ENCODE measurements around the gene TAF1B. TPM values are rescaled to one million over a fixed set of nuclear protein-coding genes. Genes with fewer than 3 reads are reported as not detected.

Gene TAF1B
- total RNA-seq, 1 experiment from 2014 or later = 29.9 TPM

DNA sequence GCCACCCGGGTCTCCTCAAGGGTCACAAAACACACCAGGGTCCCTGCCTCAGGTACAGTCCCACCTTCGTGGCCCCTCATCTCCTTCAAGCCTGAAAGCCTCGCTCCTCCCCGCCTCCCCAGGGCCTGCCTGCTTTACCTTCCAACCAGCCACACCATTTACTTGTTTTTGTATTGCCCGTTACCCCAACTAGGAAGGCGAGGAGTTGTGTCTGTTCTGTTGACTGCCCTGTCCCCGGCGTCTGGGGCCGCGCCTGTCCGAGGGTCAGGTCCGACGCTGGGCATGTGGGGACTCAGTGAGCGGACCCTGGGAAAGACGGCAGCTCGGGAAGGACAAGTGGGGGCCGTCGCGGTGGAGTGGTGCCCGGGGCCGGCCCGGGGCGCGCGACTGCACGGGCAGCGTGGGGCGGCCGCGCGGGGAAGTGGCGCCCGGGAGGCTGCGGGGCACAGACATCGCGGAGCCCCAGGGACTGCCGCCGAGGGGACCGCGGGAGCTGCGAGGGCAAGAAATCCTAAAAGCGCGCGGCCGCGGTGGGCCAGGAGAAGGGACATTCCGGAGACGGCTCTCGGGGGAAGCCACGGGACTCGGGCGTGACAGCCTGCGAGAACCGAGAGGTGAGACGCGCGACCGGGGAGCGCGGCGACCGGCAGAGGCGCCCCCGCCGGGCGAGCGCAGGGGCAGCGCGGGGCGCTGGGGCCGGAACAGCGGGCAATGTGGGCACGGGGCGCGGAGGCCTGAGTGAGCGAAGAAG lies 107.4 kb downstream of the TAF1B start:
- no peak overlapping the region for H3K18ac ChIP-seq (ENCODE audit: insufficient read length, low read depth, low read length)
- no peak overlapping the region for H2AK5ac ChIP-seq (ENCODE audit: insufficient read length, low read length)
- no peak overlapping the region for H2BK120ac ChIP-seq (ENCODE audit: low read depth, low read length, poor library complexity, severe bottlenecking)
- H3K27me3 Mint-ChIP-seq (ENCODE audit: low read depth) = peaks cover 65% of the 10 kb centered on the region
- no peak overlapping the region for H4K5ac ChIP-seq (ENCODE audit: insufficient read length, low read depth, low read length)
- WGBS (ENCODE audit: extremely low coverage, insufficient read length, low lambda C conversion rate) = no CpG with 5 or more reads among the region's 76 CpGs
- no peak overlapping the region for H4K91ac ChIP-seq (ENCODE audit: insufficient read length, low read depth, low read length)
- H3K4me2 ChIP-seq (ENCODE audit: insufficient read depth, insufficient read length, low read length) = peak overlapping the region; percentile 45
- H3K56ac ChIP-seq (ENCODE audit: insufficient read length, low read depth, low read length) = no peak overlapping the region
- no peak overlapping the region for H3T11ph ChIP-seq (ENCODE audit: low read length)
- H4K20me1 ChIP-seq (ENCODE audit: control insufficient read depth, insufficient read depth, insufficient read length) = no peaks in the 10 kb centered on the region
- H3K27ac Mint-ChIP-seq = no peak overlapping the region
- no peaks in the 10 kb centered on the region for H3K79me2 ChIP-seq (ENCODE audit: insufficient read depth, low read length)
- peak overlapping the region; percentile 70 to 87 for H3K4me3 Mint-ChIP-seq
- H3K23me2 ChIP-seq (ENCODE audit: insufficient read length, low read depth, low read length, poor library complexity, severe bottlenecking) = peaks cover 6% of the 10 kb centered on the region
- no peak overlapping the region for H3K14ac ChIP-seq (ENCODE audit: insufficient read depth, low read length)
- no peak overlapping the region for H4K8ac ChIP-seq (replicated peaks; ENCODE audit: insufficient read length, low read depth, low read length)
- H3K9me3 ChIP-seq (ENCODE audit: control insufficient read depth, low read depth, low read length) = no peaks in the 10 kb centered on the region
- H3K9ac ChIP-seq (ENCODE audit: extremely low read depth, insufficient read length, low read length) = no peak overlapping the region
- H2BK12ac ChIP-seq (ENCODE audit: insufficient read length, low read depth, low read length) = no peak overlapping the region
- H3K4me1 ChIP-seq (ENCODE audit: insufficient read depth, low read length) = no peaks in the 10 kb centered on the region
- peak; percentile 54 for DNase-seq
- H3K9me3 Mint-ChIP-seq = no peaks in the 10 kb centered on the region
- no peak overlapping the region for H2BK15ac ChIP-seq (ENCODE audit: low read depth, low read length)
- peaks cover 11% of the 10 kb centered on the region; the same call in 1 of the 2 replicates for H3K27me3 ChIP-seq (ENCODE audit: insufficient read depth, low read length)
- no peak overlapping the region for H2BK5ac ChIP-seq (ENCODE audit: insufficient read length, low read length)
- 0 out of 3 replicates have a peak, but pooled peaks have one; percentile 9 for TF ChIP-seq CTCF (conservative IDR thresholded peaks at IDR 0.05)
- no peak overlapping the region for H2BK20ac ChIP-seq (ENCODE audit: low read depth, low read length, poor library complexity, severe bottlenecking)
- no peak overlapping the region for H3K27ac ChIP-seq (ENCODE audit: insufficient read length, low read depth, low read length)
- no peak overlapping the region for H2AFZ ChIP-seq (ENCODE audit: low read length)
- H3K4me1 Mint-ChIP-seq = peaks cover 9 to 13% of the 10 kb centered on the region in 2 experiments
- H3K79me1 ChIP-seq (ENCODE audit: insufficient read depth, low read depth, low read length, poor library complexity, severe bottlenecking) = no peaks in the 10 kb centered on the region
- H3K23ac ChIP-seq (ENCODE audit: insufficient read length, low read depth, low read length) = no peak overlapping the region
- no peaks in the 10 kb centered on the region; a peak in 2 of 7 replicates for H3K36me3 Mint-ChIP-seq (ENCODE audit: insufficient read depth in 1 of 3, low read depth in 3 of 3)
- H3K4ac ChIP-seq (ENCODE audit: low read depth, low read length) = no peak overlapping the region
